ENCODE data around the gene SEMA6B. TPM values are rescaled to one million over a fixed set of nuclear protein-coding genes. Genes with fewer than 3 reads are reported as not detected.

Gene SEMA6B
- polyA plus RNA-seq, 1 donor, result 3.3 TPM

Other genes with a start within 250 kb of the SEMA6B start
- gene STAP2, start 220.9 kb downstream of the SEMA6B start, polyA plus RNA-seq, result 53.6 TPM
- 16.5 TPM for gene MPND, start 216.1 kb downstream of the SEMA6B start, polyA plus RNA-seq
- gene SH3GL1, start 159.1 kb downstream of the SEMA6B start, polyA plus RNA-seq, result 120 TPM
- gene CHAF1A, start 157.0 kb downstream of the SEMA6B start, polyA plus RNA-seq, result 12.4 TPM
- 92.8 TPM for gene UBXN6, start 101.9 kb downstream of the SEMA6B start, polyA plus RNA-seq
- 45.6 TPM for gene HDGFL2, start 87.4 kb downstream of the SEMA6B start, polyA plus RNA-seq
- gene PLIN4, start 41.2 kb downstream of the SEMA6B start, polyA plus RNA-seq, result 1.8 TPM
- gene PLIN5, start 24.5 kb downstream of the SEMA6B start, polyA plus RNA-seq, result 2.0 TPM
- 2.2 TPM for gene LRG1, start 19.6 kb downstream of the SEMA6B start, polyA plus RNA-seq
- 24.4 TPM for gene TNFAIP8L1, start 79.8 kb upstream of the SEMA6B start, polyA plus RNA-seq
- gene MYDGF, start 110.7 kb upstream of the SEMA6B start, polyA plus RNA-seq, result 103 TPM
- gene DPP9, start 164.2 kb upstream of the SEMA6B start, polyA plus RNA-seq, result 34.7 TPM
- 1.7 TPM for gene FEM1A, start 232.1 kb upstream of the SEMA6B start, polyA plus RNA-seq